Naive B cell (primary cell): ENCODE measurements around the gene GMIP. TPM values are rescaled to one million over a fixed set of nuclear protein-coding genes. Genes with fewer than 3 reads are reported as not detected.
A peak's percentile ranks its signal among the peaks of the same experiment; 100 is the strongest.

ENCODE experiments used
- ATAC-seq, 2 donors: fragments of 150-1000 bp; cut with Tn5 transposase; 2 replicates each; pipeline ENCODE4 v1.10.0; 2021; ENCODE audit warnings: low read depth in 2 of 2, mild to moderate bottlenecking in 2 of 2, moderate library complexity in 2 of 2
- DNase-seq: peaks from one replicate; pipeline ENCODE4 v3.0.0; 2022
- H3K27ac Mint-ChIP-seq, 6 donors: one replicate each; pipeline ENCODE4 v1.8.0; 2020 to 2022; ENCODE audit warnings: mild to moderate bottlenecking in 6 of 6, mixed read lengths in 6 of 6, moderate library complexity in 5 of 6, inconsistent platforms in 2 of 6
- H3K27me3 Mint-ChIP-seq, 3 donors: one replicate each; pipeline ENCODE4 v1.8.0; 2021 to 2022; ENCODE audit warnings: mixed read lengths in 3 of 3, mild to moderate bottlenecking in 1 of 3
- H3K36me3 Mint-ChIP-seq, 2 donors: one replicate each; pipeline ENCODE4 v1.8.0; 2020 to 2022; ENCODE audit warnings: mixed read lengths in 2 of 2, inconsistent platforms in 1 of 2, mild to moderate bottlenecking in 1 of 2
- H3K4me1 Mint-ChIP-seq, 3 donors: one replicate each; pipeline ENCODE4 v1.8.0; 2020 to 2022; ENCODE audit warnings: mixed read lengths in 3 of 3, inconsistent platforms in 1 of 3, mild to moderate bottlenecking in 1 of 3, moderate library complexity in 1 of 3
- H3K4me3 Mint-ChIP-seq, 8 donors: one replicate each; pipeline ENCODE4 v1.8.0; 2020 to 2022; ENCODE audit warnings: mild to moderate bottlenecking in 8 of 8, mixed read lengths in 8 of 8, moderate library complexity in 8 of 8, inconsistent platforms in 2 of 8
- H3K9me3 Mint-ChIP-seq, 7 donors: one replicate each; pipeline ENCODE4 v1.8.0; 2020 to 2022; ENCODE audit warnings: mixed read lengths in 7 of 7, mild to moderate bottlenecking in 5 of 7, inconsistent platforms in 2 of 7, moderate library complexity in 1 of 7
- polyA plus RNA-seq, 6 donors: library from polyadenylated mRNA; unstranded; fragments of 300-500 nt; fragmentation: Illumina TruSeq; gene quantifications; one replicate each; pipeline ENCODE4 v1.2.3, GENCODE V29; 2021; ENCODE audit warnings: low read depth in 6 of 6

The GMIP gene
- polyA plus RNA-seq, 6 donors from 2014 or later = 41.4 to 79.9 (median 49.1) TPM

- Mint-ChIP-seq H3K36me3 (no peaks in the 10 kb centered on the region), H3K4me3 (no peak overlapping the region), H3K27me3 (no peaks in the 10 kb centered on the region), H3K27ac (no peak overlapping the region), H3K9me3 (peaks cover 0 to 2% (median 0%) of the 10 kb centered on the region in 7 donors), H3K4me1 (no peaks in the 10 kb centered on the region)
- ATAC-seq (no peak), DNase-seq (no peak)
Measured at GRCh38 chr19:19582471-19582870, 61.0 kb downstream of the GMIP start.

DNA sequence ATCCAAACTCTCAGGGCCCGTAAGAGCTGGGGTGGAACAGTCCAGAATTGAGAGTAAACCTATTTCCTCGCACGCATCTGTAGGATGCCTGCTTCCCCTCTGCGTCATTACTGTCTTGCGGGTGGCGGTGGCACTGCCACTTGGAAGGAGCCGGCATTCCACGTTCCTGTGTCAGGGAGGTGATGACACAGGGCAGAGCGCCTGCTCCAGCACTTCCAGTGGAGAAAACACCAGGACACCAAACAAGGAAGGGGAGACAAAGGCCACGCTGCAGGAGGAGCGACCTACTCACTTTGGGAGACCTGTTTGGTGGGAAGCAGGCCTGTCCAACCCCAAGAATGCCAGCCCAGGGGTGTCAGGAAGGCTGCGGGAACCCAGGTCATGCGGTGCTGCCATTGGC, 62.1 kb downstream of the GMIP start:
- no peak overlapping the region for H3K4me3 Mint-ChIP-seq
- H3K9me3 Mint-ChIP-seq = peaks cover 0 to 2% (median 0%) of the 10 kb centered on the region in 7 donors
- no peaks in the 10 kb centered on the region for H3K4me1 Mint-ChIP-seq
- ATAC-seq (no peak), DNase-seq (no peak)
- H3K27ac Mint-ChIP-seq = no peak overlapping the region
- no peaks in the 10 kb centered on the region for H3K36me3 Mint-ChIP-seq
- H3K27me3 Mint-ChIP-seq = no peaks in the 10 kb centered on the region

- Mint-ChIP-seq H3K36me3 (no peaks in the 10 kb centered on the region), H3K27ac (no peak overlapping the region), H3K4me1 (peaks cover 0 to 2% (median 0%) of the 10 kb centered on the region in 3 donors), H3K9me3 (peaks cover 0 to 2% (median 0%) of the 10 kb centered on the region in 7 donors), H3K27me3 (no peaks in the 10 kb centered on the region), H3K4me3 (no peak overlapping the region)
- ATAC-seq (no peak), DNase-seq (no peak)
Measured at GRCh38 chr19:19580418-19580817, 63.0 kb downstream of the GMIP start.

GRCh38 chr19:19579533-19580361, 63.7 kb downstream of the GMIP start:
- H3K9me3 Mint-ChIP-seq = peaks cover 0 to 2% (median 0%) of the 10 kb centered on the region in 7 donors
- DNase-seq (no peak), ATAC-seq (no peak)
- H3K4me3 Mint-ChIP-seq = no peak overlapping the region
- H3K36me3 Mint-ChIP-seq = no peaks in the 10 kb centered on the region
- H3K4me1 Mint-ChIP-seq = peaks cover 0 to 4% (median 0%) of the 10 kb centered on the region in 3 donors
- H3K27me3 Mint-ChIP-seq = no peaks in the 10 kb centered on the region
- H3K27ac Mint-ChIP-seq = peak overlapping the region in 1 of 6 donors; percentile 52

Other genes with a start within 250 kb of the GMIP start
- 10 to 100 TPM in 3 of 6 donors, 1 to 10 TPM in 3; 2.2 to 19.2 (median 10.6) TPM for gene GATAD2A, start 238.0 kb downstream of the GMIP start, polyA plus RNA-seq
- 1 to 10 TPM; 1.1 to 4.3 (median 2.3) TPM for gene TSSK6, start 128.1 kb downstream of the GMIP start, polyA plus RNA-seq
- gene NDUFA13, start 127.4 kb downstream of the GMIP start, polyA plus RNA-seq = 100 to 1,000 TPM; 226 to 324 (median 271) TPM
- gene YJEFN3, start 114.7 kb downstream of the GMIP start, polyA plus RNA-seq = under 1 TPM in 2 of 6 donors, not detected in 4; 0.17 TPM
- under 1 TPM in 1 of 6 donors, not detected in 5; 0.11 TPM for gene CILP2, start 105.4 kb downstream of the GMIP start, polyA plus RNA-seq
- gene PBX4, start 25.0 kb downstream of the GMIP start, polyA plus RNA-seq = under 1 TPM in 2 of 6 donors, not detected in 4; 0.26 to 0.31 TPM
- gene LPAR2, start 15.4 kb downstream of the GMIP start, polyA plus RNA-seq = 10 to 100 TPM in 2 of 6 donors, 1 to 10 TPM in 4; 6.1 to 13.0 (median 8.4) TPM
- gene ATP13A1, start 20.0 kb upstream of the GMIP start, polyA plus RNA-seq = 10 to 100 TPM; 13.2 to 59.0 (median 17.5) TPM
- gene ZNF101, start 25.2 kb upstream of the GMIP start, polyA plus RNA-seq = 10 to 100 TPM; 29.2 to 66.9 (median 37.4) TPM
- gene ZNF14, start 89.5 kb upstream of the GMIP start, polyA plus RNA-seq = 10 to 100 TPM in 4 of 6 donors, 1 to 10 TPM in 2; 6.6 to 26.6 (median 10.7) TPM
- 10 to 100 TPM; 35.0 to 45.5 (median 38.9) TPM for gene ZNF506, start 178.1 kb upstream of the GMIP start, polyA plus RNA-seq
- gene ZNF253, start 222.2 kb upstream of the GMIP start, polyA plus RNA-seq = 10 to 100 TPM; 12.6 to 22.6 (median 19.8) TPM